Left lung (tissue), 10 donors: Measurements from ENCODE around the gene IL1R2. TPM values are rescaled to one million over a fixed set of nuclear protein-coding genes. Genes with fewer than 3 reads are reported as not detected.
A peak's percentile ranks its signal among the peaks of the same experiment; 100 is the strongest.

Experiments used
- ATAC-seq: fragments of 200-7000 bp; cut with Tn5 transposase; one replicate; pipeline ENCODE4 v1.9.1; 2020; ENCODE audit warnings: moderate library complexity
- DNase-seq, 4 donors: peaks; one replicate each; pipeline ENCODE4 v3.0.0-alpha.2; 2013 to 2020
- H3K27ac ChIP-seq, 2 donors: fragments of 200-600 bp; sonication (generic) in 1 of 2; one replicate each; pipeline versions ENCODE4 v1.5.0 to v1.8.0; 2020 to 2021
- H3K27me3 ChIP-seq, 2 donors: fragments of 200-600 bp; sonication (generic) in 1 of 2; one replicate each; pipeline versions ENCODE4 v1.5.0 to v1.8.0; 2020 to 2021
- H3K36me3 ChIP-seq, 2 donors: fragments of 200-600 bp; sonication (generic) in 1 of 2; one replicate each; pipeline versions ENCODE4 v1.5.0 to v1.8.0; 2020 to 2021
- H3K4me1 ChIP-seq, 2 donors: fragments of 200-600 bp; one replicate each; pipeline ENCODE4 v1.8.0; 2021
- H3K4me3 ChIP-seq, 2 donors: fragments of 200-600 bp; sonication (generic) in 1 of 2; one replicate each; pipeline versions ENCODE4 v1.5.0 to v1.8.0; 2020 to 2021; ENCODE audit warnings: mild to moderate bottlenecking in 1 of 2
- H3K9me3 ChIP-seq, 2 donors: fragments of 200-600 bp; sonication (generic) in 1 of 2; one replicate each; pipeline versions ENCODE4 v1.5.0 to v1.8.0; 2020 to 2021
- CTCF ChIP-seq, 2 donors: fragments of 200-600 bp; sonication (generic) in 1 of 2; IDR thresholded peaks; one replicate each; pipeline versions ENCODE4 v1.5.0 to v1.8.0; 2021; ENCODE audit warnings: antibody characterized with exemption in 2 of 2
- intact Hi-C, 2 donors: fragments of 100-400 bp; cut with DNase I; formaldehyde crosslinking; loops; one replicate each; pipeline versions ENCODE4 v1.11.2 to v1.14.2; 2022
- polyA plus RNA-seq, 6 donors: library from polyadenylated mRNA; unstranded; fragments of 120-200 nt; gene quantifications; one replicate each; pipeline ENCODE4 v1.2.1, GENCODE V29; 2013; ENCODE audit not compliant: insufficient read length in 6 of 6
- total RNA-seq, 2 donors: library from RNA; stranded (reverse); fragmentation: NEBNext Ultra II Directional; extraction: Animal tissue kit (Norgen Biotek cat#: 25700); gene quantifications; one replicate each; pipeline ENCODE4 v1.2.1, GENCODE V29; 2021
- donor health status: DM: no; HTN: yes; CAD: no.
- donor health status: DM: no; HTN: no; CAD: no.

Gene IL1R2
- total and polyA plus RNA-seq, 8 donors = 0.52 to 195 (median 0.80) TPM

DNA sequence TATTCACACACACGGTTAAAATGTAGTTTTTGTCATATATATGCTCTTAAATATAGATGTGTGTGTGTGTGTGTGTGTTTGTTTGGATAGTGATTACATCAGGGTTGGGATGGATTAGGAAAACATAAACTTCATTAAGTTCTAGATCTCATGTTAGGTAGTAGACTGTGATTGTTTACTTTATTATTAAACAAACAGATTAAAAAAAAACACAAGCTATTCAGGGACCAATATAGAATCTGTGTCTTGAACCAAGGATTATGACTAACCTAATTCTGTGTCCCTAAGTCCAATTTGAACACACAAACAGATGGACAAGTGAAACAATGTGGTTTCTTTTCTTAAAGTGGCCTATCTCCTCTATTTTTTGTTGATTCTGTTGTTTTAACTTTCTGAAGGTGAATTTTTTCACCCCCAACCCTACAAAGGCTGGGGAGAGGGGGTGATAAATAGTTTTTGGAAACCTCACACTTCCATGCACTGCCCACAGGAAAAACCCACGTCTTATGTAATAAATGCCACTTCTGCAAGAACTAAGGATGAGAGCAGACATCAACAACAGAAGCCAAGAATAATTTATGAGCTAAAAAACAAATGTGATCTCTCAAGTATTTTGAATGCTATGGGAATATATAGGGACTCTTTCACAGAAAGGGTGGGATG lies 40.7 kb downstream of the IL1R2 start:
- Histone ChIP-seq H3K36me3 (peaks cover 0 to 36% of the 10 kb centered on the region in 2 donors), H3K4me3 (no peak overlapping the region), H3K9me3 (no peaks in the 10 kb centered on the region), H3K27ac (peak overlapping the region; percentile 73 to 80), H3K27me3 (no peaks in the 10 kb centered on the region), H3K4me1 (peaks cover 37 to 77% of the 10 kb centered on the region in 2 donors)
- ATAC-seq (no peak), DNase-seq (no peak)
- intact Hi-C loops = no loop called here
- TF ChIP-seq CTCF (IDR thresholded peaks at IDR 0.05) = no peak

DNA sequence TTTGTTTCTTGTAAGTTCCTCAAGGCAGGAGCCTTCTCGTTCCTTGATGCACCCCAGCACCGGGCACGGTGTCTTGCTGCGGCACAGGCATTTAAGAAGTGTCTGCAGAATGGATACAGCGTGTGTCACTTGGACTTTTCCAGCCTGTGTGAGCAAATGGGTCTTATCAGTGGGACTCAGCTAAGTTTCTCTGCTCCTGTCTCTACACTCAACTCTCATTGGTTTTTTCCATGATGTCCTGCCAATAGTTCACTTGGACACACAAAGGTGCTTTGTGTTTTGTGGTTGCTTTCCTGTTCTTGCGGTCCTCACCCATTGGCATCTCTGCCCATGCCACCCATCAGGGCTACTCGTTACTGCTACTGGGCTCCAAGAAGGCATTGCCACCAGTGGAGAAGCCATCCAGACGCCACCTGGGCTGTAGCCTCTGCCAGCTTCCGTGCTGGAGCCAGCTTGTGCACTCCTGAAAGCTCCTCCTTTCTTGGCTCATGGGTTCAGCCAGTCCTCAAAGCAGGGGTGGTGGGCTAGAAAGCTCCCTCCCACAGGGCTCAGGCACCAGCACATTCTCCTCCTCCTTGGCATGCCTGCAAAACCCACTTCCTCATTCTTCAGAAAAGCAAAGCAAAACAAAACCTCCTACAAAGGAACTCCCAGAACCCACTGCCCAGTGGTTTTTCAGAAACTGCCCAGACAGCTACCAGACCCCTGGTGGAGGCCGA lies 41.4 kb downstream of the IL1R2 start:
- H3K9me3 ChIP-seq = no peaks in the 10 kb centered on the region
- intact Hi-C loops = no loop called here
- H3K27ac ChIP-seq = peak overlapping the region; percentile 73 to 80
- H3K36me3 ChIP-seq = peaks cover 0 to 29% of the 10 kb centered on the region in 2 donors
- H3K27me3 ChIP-seq = no peaks in the 10 kb centered on the region
- no peak for TF ChIP-seq CTCF (IDR thresholded peaks at IDR 0.05)
- ATAC-seq (peak; percentile 92), DNase-seq (peak in 3 of 4 donors; percentile 79 to 87 (median 86))
- no peak overlapping the region for H3K4me3 ChIP-seq
- peaks cover 37 to 75% of the 10 kb centered on the region in 2 donors for H3K4me1 ChIP-seq

- Histone ChIP-seq H3K4me1 (peaks cover 37 to 68% of the 10 kb centered on the region in 2 donors), H3K4me3 (no peak overlapping the region), H3K36me3 (peaks cover 0 to 21% of the 10 kb centered on the region in 2 donors), H3K27me3 (no peaks in the 10 kb centered on the region), H3K9me3 (no peaks in the 10 kb centered on the region), H3K27ac (peak overlapping the region; percentile 73 to 80)
- TF ChIP-seq CTCF (IDR thresholded peaks at IDR 0.05) = no peak
- no peak for DNase-seq
- intact Hi-C loops = no loop called here
- peak; percentile 23 for ATAC-seq
These were observed 42.3 kb downstream of the IL1R2 start for GRCh38 chr2:102033750-102034682.

GRCh38 chr2:102034683-102035548 lies 43.2 kb downstream of the IL1R2 start:
- intact Hi-C loops = no loop called here
- no peak for TF ChIP-seq CTCF (IDR thresholded peaks at IDR 0.05)
- Histone ChIP-seq H3K27me3 (no peaks in the 10 kb centered on the region), H3K9me3 (no peaks in the 10 kb centered on the region), H3K27ac (peak overlapping the region; percentile 73 to 80), H3K36me3 (peaks cover 0 to 13% of the 10 kb centered on the region in 2 donors), H3K4me3 (no peak overlapping the region), H3K4me1 (peaks cover 37 to 71% of the 10 kb centered on the region in 2 donors)
- ATAC-seq = no peak
- DNase-seq = no peak
